Ovary (tissue), 9 donors: ENCODE measurements around the gene VAV2. TPM values are rescaled to one million over a fixed set of nuclear protein-coding genes. Genes with fewer than 3 reads are reported as not detected.

Experiments used
- DNase-seq, 5 donors: peaks; one replicate each; pipeline ENCODE4 v3.0.0-alpha.2; 2019 to 2020
- H3K27ac ChIP-seq, 2 donors: fragments of 200-600 bp; one replicate each; pipeline versions ENCODE4 v1.5.1 to v1.8.0; 2019 to 2022
- H3K27me3 ChIP-seq: fragments of 200-600 bp; one replicate; pipeline ENCODE4 v1.8.0; 2022
- H3K36me3 ChIP-seq: fragments of 200-600 bp; sonication (generic); one replicate; pipeline ENCODE4 v1.5.1; 2019
- H3K4me1 ChIP-seq: one replicate; pipeline ENCODE4 v1.8.1; 2013; ENCODE audit warnings: mild to moderate bottlenecking, moderate library complexity; ENCODE audit not compliant: insufficient read depth
- H3K4me3 ChIP-seq: fragments of 200-600 bp; sonication (generic); one replicate; pipeline ENCODE4 v1.5.1; 2017
- H3K9me3 ChIP-seq, 2 donors: fragments of 200-600 bp in 1 of 2; sonication (generic) in 1 of 2; one replicate each; pipeline versions ENCODE4 v1.5.1 to v1.8.1; 2013 to 2019; ENCODE audit warnings: mild to moderate bottlenecking in 1 of 2, moderate library complexity in 1 of 2
- CTCF ChIP-seq, 3 donors: fragments of 450-650 bp in 2 of 3; fragments of 200-600 bp in 1 of 3; IDR thresholded peaks; one replicate each; pipeline versions ENCODE4 v1.5.1 to v1.8.0; 2016 to 2022; ENCODE audit warnings: antibody characterized with exemption in 3 of 3, mild to moderate bottlenecking in 1 of 3
- EP300 ChIP-seq: sonication (generic); formaldehyde crosslinking; IDR thresholded peaks from one replicate; pipeline ENCODE4 v1.6.1; 2017; ENCODE audit warnings: antibody characterized with exemption
- POLR2A ChIP-seq: fragments of 450-650 bp; IDR thresholded peaks from one replicate; pipeline ENCODE4 v1.6.1; 2017; ENCODE audit warnings: antibody characterized with exemption, mild to moderate bottlenecking, moderate library complexity
- WGBS, 3 donors: extraction: QIAGEN DNeasy Blood & Tissue Kit in 1 of 3; methylation state at CpG; one replicate each; pipeline versions ENCODE4 v1.1.5 to v1.1.7; 2013 to 2017; 5-methylcytosine and 5-hydroxymethylcytosine counted together
- intact Hi-C, 4 donors: fragments of 100-400 bp; cut with DNase I; formaldehyde crosslinking; loops; one replicate each; pipeline versions ENCODE4 v1.11.0 to v1.15.1; 2022 to 2023
- polyA plus RNA-seq, 2 donors: library from polyadenylated mRNA; stranded (reverse); fragments of 200-250 nt in 1 of 2; fragments of 350-450 nt in 1 of 2; fragmentation: Illumina TruSeq in 1 of 2; extraction: RNeasy Lipid Tissue Mini Kit (QIAGEN cat#74804) in 1 of 2; gene quantifications; one replicate each; pipeline ENCODE4 v1.2.3, GENCODE V29; 2013 to 2014
- total RNA-seq, 7 donors: library from RNA; depleted of rRNA in 2 of 7; stranded (reverse); fragments of >200 nt in 2 of 7; fragmentation: NEBNext Ultra II Directional in 3 of 7; extraction: Animal tissue kit (Norgen Biotek cat#: 25700) in 3 of 7; gene quantifications; one replicate each; pipeline versions ENCODE4 v1.1.0 to v1.2.4, GENCODE V29; 2016 to 2023
- donor health status: DM: no; HTN: no; CAD: no; lungs with moderate emphysema.
- donor health status: DM: no; HTN: no; CAD: no.
- donor health status: Bipolar disorder and iron deficiency.
- donor health status: DM: yes; HTN: yes; CAD: no.
- donor health status: DM: no; HTN: no; CAD: no.
- donor health status: DM: yes; HTN: yes; CAD: no.

The VAV2 gene
- total and polyA plus RNA-seq, 9 donors = 3.7 to 14.1 (median 7.8) TPM

- WGBS, 3 donors = 4 to 7% (median 5%) methylated on average over 11 to 15 of the region's 15 CpGs
- Histone ChIP-seq H3K27ac (peak overlapping the region; percentile 20 to 61), H3K36me3 (no peaks in the 10 kb centered on the region), H3K4me1 (peaks cover 26% of the 10 kb centered on the region), H3K27me3 (no peaks in the 10 kb centered on the region), H3K9me3 (no peaks in the 10 kb centered on the region), H3K4me3 (peak overlapping the region; percentile 27)
- DNase-seq = peak; percentile 45 to 60 (median 52)
- intact Hi-C loops = no loop called here
- no peak for TF ChIP-seq POLR2A
- TF ChIP-seq CTCF (IDR thresholded peaks at IDR 0.05) = no peak
- no peak for TF ChIP-seq EP300
Measured at GRCh38 chr9:133955821-133956411, 36.2 kb downstream of the VAV2 start.

DNA sequence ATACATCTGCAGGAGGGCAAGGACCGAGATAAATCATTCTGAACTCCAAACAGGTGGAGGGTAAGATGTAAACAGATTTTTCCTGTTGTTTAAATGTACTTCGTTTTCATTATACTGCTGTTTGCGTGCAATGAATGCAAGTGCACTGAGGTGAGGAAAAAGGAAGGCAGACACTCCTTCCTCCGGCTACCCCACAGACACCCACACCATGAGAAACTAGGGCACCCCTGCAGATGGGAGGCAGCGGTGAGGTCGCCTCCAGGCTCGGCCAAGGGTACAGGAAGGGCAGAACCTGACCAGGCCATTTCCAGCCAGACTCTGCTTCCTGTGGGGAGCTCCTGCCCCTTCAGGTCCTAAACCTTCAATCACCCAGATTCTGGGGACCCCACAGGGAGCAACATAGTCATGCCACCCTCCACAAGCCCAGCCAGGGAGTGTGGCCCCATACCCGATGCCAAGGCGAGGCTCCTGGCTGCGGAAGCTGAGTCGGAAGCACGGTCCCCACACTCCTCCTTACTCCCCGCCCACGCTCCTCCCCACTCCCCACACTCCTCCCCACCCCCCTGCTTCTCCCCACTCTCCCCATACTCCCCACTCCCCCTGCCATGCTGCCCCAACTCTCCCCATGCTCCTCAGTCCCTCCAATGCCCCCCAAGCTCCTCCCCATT, 37.1 kb downstream of the VAV2 start:
- TF ChIP-seq CTCF (IDR thresholded peaks at IDR 0.05) (no peak), EP300 (no peak), POLR2A (no peak)
- 59 to 71% (median 69%) methylated on average over 14 of the region's 14 CpGs for WGBS, 3 donors
- Histone ChIP-seq H3K27ac (no peak overlapping the region), H3K4me1 (peaks cover 26% of the 10 kb centered on the region), H3K4me3 (no peak overlapping the region), H3K27me3 (no peaks in the 10 kb centered on the region), H3K36me3 (no peaks in the 10 kb centered on the region), H3K9me3 (no peaks in the 10 kb centered on the region)
- no peak for DNase-seq
- intact Hi-C loops = no loop called here

- DNase-seq = peak in 1 of 5 donors; percentile 15
- TF ChIP-seq POLR2A (no peak), EP300 (no peak), CTCF (IDR thresholded peaks at IDR 0.05) (no peak)
- Histone ChIP-seq H3K36me3 (no peaks in the 10 kb centered on the region), H3K27me3 (no peaks in the 10 kb centered on the region), H3K4me3 (no peak overlapping the region), H3K9me3 (no peaks in the 10 kb centered on the region), H3K4me1 (peaks cover 23% of the 10 kb centered on the region), H3K27ac (no peak overlapping the region)
- WGBS, 3 donors = 90 to 97% (median 94%) methylated on average over 29 of the region's 29 CpGs
- intact Hi-C loops = no loop called here
Measured at GRCh38 chr9:133953976-133954709, 38.0 kb downstream of the VAV2 start.

- WGBS, 3 donors = 86 to 100% (median 93%) methylated on average over 4 of the region's 4 CpGs
- intact Hi-C loops = no loop called here
- DNase-seq = no peak
- Histone ChIP-seq H3K4me3 (no peak overlapping the region), H3K36me3 (no peaks in the 10 kb centered on the region), H3K4me1 (peaks cover 23% of the 10 kb centered on the region), H3K9me3 (no peaks in the 10 kb centered on the region), H3K27ac (no peak overlapping the region), H3K27me3 (no peaks in the 10 kb centered on the region)
- TF ChIP-seq POLR2A (no peak), EP300 (no peak), CTCF (IDR thresholded peaks at IDR 0.05) (no peak)
Measured at GRCh38 chr9:133953621-133953975, 38.5 kb downstream of the VAV2 start.
